OCI-LY7 (cell line): Measurements from ENCODE around the gene SMIM7. TPM values are rescaled to one million over a fixed set of nuclear protein-coding genes. Genes with fewer than 3 reads are reported as not detected.

Experiments used
- BruUV-seq: library from RNA; stranded (reverse); fragments of 400-500 nt; replicated peaks from 2 replicates; lab custom pipeline; 2021; lab: Mats Ljungman, UMichigan
- CTCF ChIA-PET: fragments of 300-600 bp; sonication (Branson Sonifier 250); formaldehyde crosslinking; loops from one replicate; lab custom pipeline; 2022; ENCODE audit warnings: antibody characterized with exemption; ENCODE audit not compliant: unreplicated experiment; lab: Charles Lee
- POLR2A ChIA-PET: fragments of 300-600 bp; sonication (Branson Sonifier 250); formaldehyde crosslinking; loops from one replicate; lab custom pipeline; 2022; ENCODE audit warnings: antibody characterized with exemption; lab: Charles Lee
- DNase-seq: peaks from one replicate; pipeline ENCODE4 v3.0.0-alpha.2; 2015; ENCODE audit warnings: low spot score
- H2AFZ ChIP-seq: fragments of 200-600 bp; sonication (generic), shearing (Covaris generic); 2 replicates; pipeline ENCODE4 v1.6.1; 2014; ENCODE audit warnings: mild to moderate bottlenecking, antibody characterized with exemption, low read length, moderate library complexity
- H3K27ac ChIP-seq: fragments of 200-600 bp; sonication (generic); 2 replicates; pipeline ENCODE4 v1.5.1; 2014; ENCODE audit warnings: mixed run types, low read depth, mild to moderate bottlenecking, moderate library complexity, low read length, inconsistent platforms; ENCODE audit not compliant: poor library complexity, severe bottlenecking
- H3K36me3 ChIP-seq: fragments of 200-600 bp; sonication (generic); 2 replicates; pipeline ENCODE4 v1.6.1; 2014; ENCODE audit warnings: mild to moderate bottlenecking, antibody characterized with exemption, low read length, moderate library complexity, mixed read lengths; ENCODE audit not compliant: insufficient read depth
- H3K4me1 ChIP-seq: fragments of 200-600 bp; sonication (generic); 2 replicates; pipeline ENCODE4 v1.5.1; 2014; ENCODE audit warnings: mild to moderate bottlenecking, low read length; ENCODE audit not compliant: insufficient read depth, poor library complexity, severe bottlenecking
- H3K4me2 ChIP-seq: fragments of 200-600 bp; sonication (generic); 2 replicates; pipeline ENCODE4 v1.6.1; 2014; ENCODE audit warnings: mild to moderate bottlenecking, low read length
- H3K4me3 ChIP-seq: fragments of 200-600 bp; sonication (generic); 2 replicates; pipeline ENCODE4 v1.5.1; 2014; ENCODE audit warnings: mild to moderate bottlenecking, low read depth, low read length; ENCODE audit not compliant: poor library complexity, severe bottlenecking
- H3K79me2 ChIP-seq: fragments of 200-600 bp; sonication (generic); 2 replicates; pipeline ENCODE4 v1.6.1; 2016; ENCODE audit warnings: low read depth, mild to moderate bottlenecking, low read length, moderate library complexity, mixed read lengths; ENCODE audit not compliant: insufficient read depth
- H3K9me2 ChIP-seq: fragments of 200-600 bp; sonication (generic); 2 replicates; pipeline ENCODE4 v1.6.1; 2016; ENCODE audit warnings: mild to moderate bottlenecking, low read length, mixed read lengths; ENCODE audit not compliant: insufficient read depth
- H3K9me3 ChIP-seq: fragments of 200-600 bp; sonication (generic); 2 replicates; pipeline ENCODE4 v1.6.1; 2014; ENCODE audit warnings: mild to moderate bottlenecking, mixed run types, low read length, mixed read lengths
- H4K20me1 ChIP-seq: fragments of 200-600 bp; sonication (generic); 2 replicates; pipeline ENCODE4 v1.6.1; 2014; ENCODE audit warnings: mild to moderate bottlenecking, antibody characterized with exemption, low read length, moderate library complexity, mixed read lengths; ENCODE audit not compliant: insufficient read depth
- EZH2phosphoT487 ChIP-seq: fragments of 200-600 bp; sonication (generic); IDR thresholded peaks from 2 replicates; pipeline ENCODE4 v1.6.1; 2018; ENCODE audit warnings: low read depth, borderline replicate concordance, mild to moderate bottlenecking, mixed run types, antibody characterized with exemption, low read length, moderate library complexity, mixed read lengths
- intact Hi-C: fragments of 100-400 bp; cut with micrococcal nuclease; formaldehyde crosslinking; loops from one replicate; pipeline ENCODE4 v1.10.0; 2022; ENCODE audit not compliant: unreplicated experiment
- total RNA-seq, 2 experiments: library from RNA; depleted of rRNA in 1 of 2; stranded (reverse); fragments of >200 nt in 1 of 2; shearing (Covaris generic) in 1 of 2; gene quantifications; 2 replicates each; pipeline ENCODE4 v1.2.3, GENCODE V29; 2014 to 2022
- TF ChIP-seq, protein P1 (sequence below): fragments of 200-600 bp; sonication (generic); conservative IDR thresholded peaks from 2 replicates; pipeline ENCODE4 v1.5.1; 2014; ENCODE audit warnings: mild to moderate bottlenecking, antibody characterized with exemption, low read length, moderate library complexity, mixed read lengths

SMIM7 gene
- total RNA-seq, 2 experiments from 2014 or later = 87.0 to 96.3 TPM

- CTCF ChIA-PET = no interaction called here
- H3K36me3 ChIP-seq = peaks cover 14% of the 10 kb centered on the region; the same call in 1 of the 2 replicates
- H3K9me3 ChIP-seq = no peaks in the 10 kb centered on the region
- BruUV-seq = no TSS peak
- DNase-seq = no peak
- TF ChIP-seq, protein P1, sequence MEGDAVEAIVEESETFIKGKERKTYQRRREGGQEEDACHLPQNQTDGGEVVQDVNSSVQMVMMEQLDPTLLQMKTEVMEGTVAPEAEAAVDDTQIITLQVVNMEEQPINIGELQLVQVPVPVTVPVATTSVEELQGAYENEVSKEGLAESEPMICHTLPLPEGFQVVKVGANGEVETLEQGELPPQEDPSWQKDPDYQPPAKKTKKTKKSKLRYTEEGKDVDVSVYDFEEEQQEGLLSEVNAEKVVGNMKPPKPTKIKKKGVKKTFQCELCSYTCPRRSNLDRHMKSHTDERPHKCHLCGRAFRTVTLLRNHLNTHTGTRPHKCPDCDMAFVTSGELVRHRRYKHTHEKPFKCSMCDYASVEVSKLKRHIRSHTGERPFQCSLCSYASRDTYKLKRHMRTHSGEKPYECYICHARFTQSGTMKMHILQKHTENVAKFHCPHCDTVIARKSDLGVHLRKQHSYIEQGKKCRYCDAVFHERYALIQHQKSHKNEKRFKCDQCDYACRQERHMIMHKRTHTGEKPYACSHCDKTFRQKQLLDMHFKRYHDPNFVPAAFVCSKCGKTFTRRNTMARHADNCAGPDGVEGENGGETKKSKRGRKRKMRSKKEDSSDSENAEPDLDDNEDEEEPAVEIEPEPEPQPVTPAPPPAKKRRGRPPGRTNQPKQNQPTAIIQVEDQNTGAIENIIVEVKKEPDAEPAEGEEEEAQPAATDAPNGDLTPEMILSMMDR = no peak
- no peak for TF ChIP-seq EZH2phosphoT487
- no peak overlapping the region for H3K4me3 ChIP-seq
- H3K27ac ChIP-seq = no peak overlapping the region
- peaks cover 100% of the 10 kb centered on the region for H3K79me2 ChIP-seq
- peaks cover 56% of the 10 kb centered on the region for H4K20me1 ChIP-seq
- no peak overlapping the region for H2AFZ ChIP-seq
- POLR2A ChIA-PET = interaction anchor here (1.0 kb wide), 1 partner anchor 23 kb away, joined by 3 read pairs; no protein-coding TSS in a partner anchor
- no peak overlapping the region for H3K4me2 ChIP-seq
- H3K4me1 ChIP-seq = peaks cover 65% of the 10 kb centered on the region
- intact Hi-C loops = no loop called here
- H3K9me2 ChIP-seq = no peaks in the 10 kb centered on the region
These were observed 46.1 kb downstream of the SMIM7 start for GRCh38 chr19:16613841-16614240.

- BruUV-seq = no TSS peak
- H3K4me3 ChIP-seq = no peak overlapping the region
- peaks cover 65% of the 10 kb centered on the region for H3K4me1 ChIP-seq
- intact Hi-C loops = no loop called here
- ChIA-PET POLR2A (interaction anchor here (0.6 to 0.8 kb wide), 2 partner anchors 10 to 54 kb away, joined by 3 to 7 read pairs; no protein-coding TSS in a partner anchor), CTCF (no interaction called here)
- no peak overlapping the region for H3K27ac ChIP-seq
- no peak overlapping the region for H2AFZ ChIP-seq
- DNase-seq = no peak
- peaks cover 52% of the 10 kb centered on the region for H4K20me1 ChIP-seq
- no peaks in the 10 kb centered on the region for H3K9me2 ChIP-seq
- TF ChIP-seq, protein P1 = no peak
- TF ChIP-seq EZH2phosphoT487 = no peak
- H3K79me2 ChIP-seq = peaks cover 100% of the 10 kb centered on the region
- H3K9me3 ChIP-seq = no peaks in the 10 kb centered on the region
- no peak overlapping the region for H3K4me2 ChIP-seq
- peaks cover 18% of the 10 kb centered on the region; the same call in 1 of the 2 replicates for H3K36me3 ChIP-seq
These were observed 47.3 kb downstream of the SMIM7 start for GRCh38 chr19:16612636-16613035.

DNA sequence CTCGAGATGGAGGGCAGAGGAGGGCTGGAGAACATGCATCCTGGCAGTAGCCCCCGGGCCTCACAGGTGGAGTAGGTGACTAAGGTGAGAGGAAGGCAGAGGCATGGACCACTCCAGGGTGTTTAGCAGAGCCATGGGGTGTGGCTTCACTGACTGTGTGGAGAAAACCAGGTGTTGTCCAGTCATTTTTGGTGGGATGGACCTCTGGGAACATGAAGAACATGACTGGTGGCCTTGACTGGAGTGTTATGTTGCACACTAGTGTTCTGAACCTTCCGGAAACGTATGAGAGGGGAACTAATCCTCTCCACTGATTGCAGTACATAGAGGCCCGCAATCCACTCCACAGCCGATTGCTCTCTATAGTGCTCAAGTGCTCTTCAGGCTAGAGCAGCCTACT lies 48.8 kb downstream of the SMIM7 start:
- POLR2A ChIA-PET = no interaction called here
- no peak for DNase-seq
- TF ChIP-seq, protein P1 = no peak
- no peak for TF ChIP-seq EZH2phosphoT487
- BruUV-seq = no TSS peak
- Histone ChIP-seq H3K4me3 (no peak overlapping the region), H3K79me2 (peaks cover 100% of the 10 kb centered on the region), H3K36me3 (peaks cover 18% of the 10 kb centered on the region; the same call in 1 of the 2 replicates), H3K4me2 (no peak overlapping the region), H3K9me3 (no peaks in the 10 kb centered on the region), H4K20me1 (peaks cover 45% of the 10 kb centered on the region), H3K9me2 (no peaks in the 10 kb centered on the region), H2AFZ (no peak overlapping the region), H3K4me1 (peaks cover 58% of the 10 kb centered on the region), H3K27ac (no peak overlapping the region)
- CTCF ChIA-PET = no interaction called here
- intact Hi-C loops = no loop called here
